GM12864 (cell line): ENCODE results near the gene RNF144A.

ENCODE experiments used
- DNase-seq: peaks from one replicate; pipeline ENCODE4 v3.0.0-alpha.2; 2011; ENCODE audit warnings: low read depth
- H3K4me3 ChIP-seq: 2 replicates; pipeline ENCODE4 v1.5.1; 2011; ENCODE audit warnings: mild to moderate bottlenecking, low read depth, low read length, control low read depth
- CTCF ChIP-seq: IDR thresholded peaks from 2 replicates; pipeline ENCODE4 v1.5.1; 2011; ENCODE audit warnings: low read depth, mild to moderate bottlenecking, moderate library complexity, low read length, control low read depth, inconsistent platforms; ENCODE audit errors: missing control alignments

The RNF144A gene, protein sequence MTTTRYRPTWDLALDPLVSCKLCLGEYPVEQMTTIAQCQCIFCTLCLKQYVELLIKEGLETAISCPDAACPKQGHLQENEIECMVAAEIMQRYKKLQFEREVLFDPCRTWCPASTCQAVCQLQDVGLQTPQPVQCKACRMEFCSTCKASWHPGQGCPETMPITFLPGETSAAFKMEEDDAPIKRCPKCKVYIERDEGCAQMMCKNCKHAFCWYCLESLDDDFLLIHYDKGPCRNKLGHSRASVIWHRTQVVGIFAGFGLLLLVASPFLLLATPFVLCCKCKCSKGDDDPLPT

GRCh38 chr2:6917071-6917760 is at the start of gene RNF144A:
TSS of gene RNF144A (plus strand) at chr2:6917412. CDS start at chr2:6996927, 79,515 bp downstream.
- TF ChIP-seq CTCF: peak; percentile 46
- peak within 1 kb of the TSS; percentile 54 for H3K4me3 ChIP-seq
- DNase-seq: no peak

- DNase-seq: no peak
- no peak for TF ChIP-seq CTCF
- no peak overlapping the region for H3K4me3 ChIP-seq
Measured at GRCh38 chr2:6872394-6872793, 44.8 kb upstream of the RNF144A start.

- H3K4me3 ChIP-seq: no peak overlapping the region
- TF ChIP-seq CTCF: no peak
- DNase-seq: no peak
Measured at GRCh38 chr2:6874032-6874431, 43.2 kb upstream of the RNF144A start.

GRCh38 chr2:6876309-6876708 is 40.9 kb upstream of the RNF144A start:
- no peak for TF ChIP-seq CTCF
- H3K4me3 ChIP-seq: no peak overlapping the region
- DNase-seq: no peak

GRCh38 chr2:6877402-6878304 is 39.6 kb upstream of the RNF144A start, which contains the start of gene RSAD2:
TSS of gene RSAD2 (plus strand) at chr2:6877777. CDS start at chr2:6877801, 24 bp downstream.
- peak within 1 kb of the TSS; percentile 29 for H3K4me3 ChIP-seq
- TF ChIP-seq CTCF: no peak
- DNase-seq: no peak

- no peak overlapping the region for H3K4me3 ChIP-seq
- no peak for TF ChIP-seq CTCF
- no peak for DNase-seq
Measured at GRCh38 chr2:6878549-6878948, 38.7 kb upstream of the RNF144A start.
